CD14-positive monocyte (primary cell): ENCODE measurements around the gene SLC35F4. TPM values are rescaled to one million over a fixed set of nuclear protein-coding genes. Genes with fewer than 3 reads are reported as not detected.

Experiments used
- DNase-seq, 3 donors: peaks; one replicate each; pipeline ENCODE4 v3.0.0-alpha.2; 2011 to 2022
- H2AFZ ChIP-seq: 2 replicates; pipeline ENCODE4 v1.6.0; 2012; ENCODE audit warnings: mild to moderate bottlenecking, low read depth, low read length, inconsistent platforms; ENCODE audit not compliant: insufficient read depth, poor library complexity, severe bottlenecking
- H3K27ac ChIP-seq, 2 donors: 1 replicate in 1 of 2; 2 replicates in 1 of 2; pipeline ENCODE4 v1.5.1; 2012 to 2013; ENCODE audit warnings: low read length in 2 of 2, control low read depth in 1 of 2, inconsistent platforms in 1 of 2, low read depth in 1 of 2, mild to moderate bottlenecking in 1 of 2
- H3K27me3 ChIP-seq, 2 donors: one replicate each; pipeline versions ENCODE4 v1.6.0 to v1.6.1; 2011 to 2013; ENCODE audit warnings: low read length in 2 of 2; ENCODE audit not compliant: control insufficient read depth in 2 of 2, insufficient read depth in 2 of 2
- H3K36me3 ChIP-seq, 2 donors: replicated peaks in 1 of 2; 1 replicate in 1 of 2; 2 replicates in 1 of 2; pipeline versions ENCODE4 v1.5.1 to v1.6.1; 2012 to 2013; ENCODE audit warnings: low read length in 2 of 2, control low read depth in 1 of 2, inconsistent platforms in 1 of 2, mild to moderate bottlenecking in 1 of 2; ENCODE audit not compliant: insufficient read depth in 2 of 2, control insufficient read depth in 1 of 2
- H3K4me1 ChIP-seq, 2 donors: 1 replicate in 1 of 2; 2 replicates in 1 of 2; pipeline versions ENCODE4 v1.5.1 to v1.6.1; 2012 to 2013; ENCODE audit warnings: low read length in 2 of 2, control low read depth in 1 of 2, inconsistent platforms in 1 of 2, mild to moderate bottlenecking in 1 of 2, moderate library complexity in 1 of 2; ENCODE audit not compliant: insufficient read depth in 2 of 2, control insufficient read depth in 1 of 2
- H3K4me2 ChIP-seq: replicated peaks from 2 replicates; pipeline ENCODE3; 2012; ENCODE audit warnings: low read length, moderate library complexity, mild to moderate bottlenecking; ENCODE audit not compliant: poor library complexity, severe bottlenecking; ENCODE audit errors: extremely low read depth
- H3K4me3 ChIP-seq, 3 experiments: fragments of 200-600 bp in 1 of 3; sonication (generic) in 1 of 3; replicated peaks in 1 of 3; 1 replicate in 2 of 3; 2 replicates in 1 of 3; pipeline ENCODE4 v1.5.1; 2011 to 2013; ENCODE audit warnings: low read length in 3 of 3, mild to moderate bottlenecking in 3 of 3, control low read depth in 2 of 3, low read depth in 2 of 3, inconsistent platforms in 1 of 3, moderate library complexity in 1 of 3
- H3K79me2 ChIP-seq: 2 replicates; pipeline ENCODE4 v1.6.0; 2012; ENCODE audit warnings: mild to moderate bottlenecking, control low read depth, inconsistent platforms, low read length, moderate library complexity; ENCODE audit not compliant: insufficient read depth
- H3K9ac ChIP-seq: 2 replicates; pipeline ENCODE4 v1.6.0; 2017; ENCODE audit warnings: low read length, mild to moderate bottlenecking; ENCODE audit not compliant: insufficient read depth, poor library complexity, severe bottlenecking
- H3K9me3 ChIP-seq, 2 donors: replicated peaks in 1 of 2; 1 replicate in 1 of 2; 2 replicates in 1 of 2; pipeline versions ENCODE4 v1.5.1 to v1.6.1; 2012 to 2013; ENCODE audit warnings: low read length in 2 of 2, control low read depth in 1 of 2; ENCODE audit not compliant: control insufficient read depth in 1 of 2, insufficient read depth in 1 of 2
- H4K20me1 ChIP-seq: 2 replicates; pipeline ENCODE4 v1.6.0; 2012; ENCODE audit warnings: mild to moderate bottlenecking, low read length, control low read depth, moderate library complexity; ENCODE audit not compliant: insufficient read depth
- H3K27ac Mint-ChIP-seq, 7 donors: one replicate each; pipeline ENCODE4 v1.8.0; 2020; ENCODE audit warnings: mild to moderate bottlenecking in 7 of 7, mixed read lengths in 7 of 7, moderate library complexity in 6 of 7, inconsistent platforms in 2 of 7
- H3K27me3 Mint-ChIP-seq, 3 donors: one replicate each; pipeline ENCODE4 v1.8.0; 2021 to 2022; ENCODE audit warnings: low read depth in 3 of 3, mild to moderate bottlenecking in 3 of 3, mixed read lengths in 3 of 3, moderate library complexity in 3 of 3, inconsistent platforms in 1 of 3
- H3K36me3 Mint-ChIP-seq, 2 donors: one replicate each; pipeline ENCODE4 v1.8.0; 2020; ENCODE audit warnings: mixed read lengths in 2 of 2, inconsistent platforms in 1 of 2, mild to moderate bottlenecking in 1 of 2
- H3K4me1 Mint-ChIP-seq: one replicate; pipeline ENCODE4 v1.8.0; 2020; ENCODE audit warnings: mild to moderate bottlenecking, mixed read lengths
- H3K4me3 Mint-ChIP-seq, 2 donors: one replicate each; pipeline ENCODE4 v1.8.0; 2020; ENCODE audit warnings: mild to moderate bottlenecking in 2 of 2, mixed read lengths in 2 of 2, moderate library complexity in 1 of 2
- H3K9me3 Mint-ChIP-seq, 7 donors: one replicate each; pipeline ENCODE4 v1.8.0; 2020 to 2022; ENCODE audit warnings: mixed read lengths in 7 of 7, mild to moderate bottlenecking in 6 of 7, moderate library complexity in 6 of 7, inconsistent platforms in 2 of 7
- CTCF ChIP-seq: fragments of 200-600 bp; IDR thresholded peaks from one replicate; pipeline ENCODE4 v1.8.0; 2022; ENCODE audit warnings: antibody characterized with exemption, mild to moderate bottlenecking
- WGBS: methylation state at CpG from one replicate; pipeline ENCODE4 v1.1.5; 2013; ENCODE audit warnings: missing lambda C conversion rate; ENCODE audit not compliant: insufficient coverage; 5-methylcytosine and 5-hydroxymethylcytosine counted together
- intact Hi-C, 2 donors: fragments of 100-400 bp; cut with micrococcal nuclease; formaldehyde crosslinking; loops; one replicate each; pipeline versions ENCODE4 v1.15.0 to v1.15.1; 2023
- polyA plus RNA-seq, 3 donors: library from polyadenylated mRNA; depleted of rRNA in 1 of 3; unstranded in 2 of 3; stranded (reverse) in 1 of 3; fragments of 300-500 nt in 2 of 3; fragments of >200 nt in 1 of 3; fragmentation: Illumina TruSeq in 2 of 3; gene quantifications; 1 replicate in 2 of 3; 2 replicates in 1 of 3; pipeline ENCODE4 v1.2.3, GENCODE V29; 2012 to 2021

Gene SLC35F4
- polyA plus RNA-seq, 3 donors, result not detected

- no peaks in the 10 kb centered on the region for H3K36me3 Mint-ChIP-seq
- no peak for TF ChIP-seq CTCF
- no peaks in the 10 kb centered on the region for H3K79me2 ChIP-seq
Measured at GRCh38 chr14:57560681-57561080, 305.2 kb downstream of the SLC35F4 start.

GRCh38 chr14:57559576-57559975, 306.3 kb downstream of the SLC35F4 start:
- no peak overlapping the region for H3K4me3 ChIP-seq
- H3K4me1 Mint-ChIP-seq, result no peaks in the 10 kb centered on the region
- DNase-seq, result no peak
- H3K27ac Mint-ChIP-seq, result no peak overlapping the region
- WGBS, result 65% methylated on average over 4 of the region's 5 CpGs
- no peak overlapping the region for H3K9ac ChIP-seq
- no peaks in the 10 kb centered on the region for H3K27me3 ChIP-seq
- no peak overlapping the region for H3K4me2 ChIP-seq
- TF ChIP-seq CTCF, result no peak
- H4K20me1 ChIP-seq, result no peaks in the 10 kb centered on the region
- H3K36me3 ChIP-seq, result no peaks in the 10 kb centered on the region
- no peaks in the 10 kb centered on the region for H3K36me3 Mint-ChIP-seq
- H3K4me3 Mint-ChIP-seq, result no peak overlapping the region
- H3K27ac ChIP-seq, result no peak overlapping the region
- peaks cover 0 to 2% (median 0%) of the 10 kb centered on the region in 3 donors for H3K27me3 Mint-ChIP-seq
- H3K79me2 ChIP-seq, result no peaks in the 10 kb centered on the region
- no peaks in the 10 kb centered on the region for H3K4me1 ChIP-seq
- intact Hi-C loops, result no loop called here
- H3K9me3 ChIP-seq, result peaks cover 4 to 5% of the 10 kb centered on the region in 2 donors
- H2AFZ ChIP-seq, result no peak overlapping the region
- peaks cover 0 to 8% (median 4%) of the 10 kb centered on the region in 7 donors for H3K9me3 Mint-ChIP-seq

More at GRCh38 chr14:57560681-57561080, 305.2 kb downstream of the SLC35F4 start:
- H3K4me3 ChIP-seq, result no peak overlapping the region
- no peak overlapping the region for H3K27ac Mint-ChIP-seq
- H3K4me3 Mint-ChIP-seq, result no peak overlapping the region
- H3K4me2 ChIP-seq, result no peak overlapping the region
- DNase-seq, result no peak
- no peak overlapping the region for H2AFZ ChIP-seq
- H3K9me3 Mint-ChIP-seq, result peaks cover 0 to 3% (median 0%) of the 10 kb centered on the region in 7 donors
- no peaks in the 10 kb centered on the region for H3K4me1 ChIP-seq
- intact Hi-C loops, result no loop called here
- H3K27ac ChIP-seq, result no peak overlapping the region
- no peak overlapping the region for H3K9ac ChIP-seq
- H3K27me3 ChIP-seq, result no peaks in the 10 kb centered on the region
- no peaks in the 10 kb centered on the region for H3K9me3 ChIP-seq
- H4K20me1 ChIP-seq, result no peaks in the 10 kb centered on the region
- no peaks in the 10 kb centered on the region for H3K4me1 Mint-ChIP-seq
- no CpG with 5 or more reads among the region's 3 CpGs for WGBS
- H3K36me3 ChIP-seq, result no peaks in the 10 kb centered on the region
- peaks cover 0 to 2% (median 0%) of the 10 kb centered on the region in 3 donors for H3K27me3 Mint-ChIP-seq
